Lung (tissue), 12 donors: ENCODE measurements around the gene RMND1. TPM values are rescaled to one million over a fixed set of nuclear protein-coding genes. Genes with fewer than 3 reads are reported as not detected.
"Not testable (repeated sequence)": the region's sequence is repeated elsewhere in the genome, so short reads cannot be mapped to it uniquely, and the experiment has no call there.

Source experiments
- ATAC-seq: fragments of 200-7000 bp; cut with Tn5 transposase; one replicate; pipeline ENCODE4 v1.9.1; 2020; ENCODE audit warnings: moderate number of reproducible peaks; ENCODE audit not compliant: insufficient read depth, low FRiP score
- DNase-seq, 3 donors: peaks; one replicate each; pipeline ENCODE4 v3.0.0-alpha.2; 2013 to 2017
- H3K27ac ChIP-seq, 2 donors: one replicate each; pipeline ENCODE4 v1.5.1; 2013; ENCODE audit warnings: mild to moderate bottlenecking in 2 of 2, moderate library complexity in 2 of 2, control low read depth in 1 of 2, inconsistent platforms in 1 of 2, low read depth in 1 of 2, low read length in 1 of 2
- H3K27me3 ChIP-seq, 3 donors: one replicate each; pipeline ENCODE4 v1.5.1; 2013; ENCODE audit warnings: low read length in 2 of 3; ENCODE audit not compliant: control insufficient read depth in 3 of 3, insufficient read depth in 3 of 3
- H3K36me3 ChIP-seq, 4 donors: one replicate each; pipeline ENCODE4 v1.5.1; 2013; ENCODE audit warnings: low read length in 4 of 4, mild to moderate bottlenecking in 1 of 4, moderate library complexity in 1 of 4; ENCODE audit not compliant: control insufficient read depth in 4 of 4, insufficient read depth in 4 of 4
- H3K4me1 ChIP-seq, 5 donors: one replicate each; pipeline ENCODE4 v1.5.1; 2013; ENCODE audit warnings: low read length in 5 of 5, mild to moderate bottlenecking in 2 of 5, moderate library complexity in 1 of 5; ENCODE audit not compliant: control insufficient read depth in 5 of 5, insufficient read depth in 5 of 5
- H3K4me3 ChIP-seq: one replicate; pipeline ENCODE4 v1.5.1; 2013; ENCODE audit warnings: mild to moderate bottlenecking, control low read depth, moderate library complexity
- H3K9ac ChIP-seq, 2 donors: one replicate each; pipeline ENCODE4 v1.5.1; 2013; ENCODE audit warnings: low read length in 2 of 2, control low read depth in 1 of 2; ENCODE audit not compliant: insufficient read depth in 1 of 2
- H3K9me3 ChIP-seq, 4 donors: one replicate each; pipeline ENCODE4 v1.5.1; 2013; ENCODE audit warnings: low read length in 3 of 4, mild to moderate bottlenecking in 1 of 4, moderate library complexity in 1 of 4; ENCODE audit not compliant: control insufficient read depth in 4 of 4, insufficient read depth in 3 of 4
- CTCF ChIP-seq: IDR thresholded peaks from 2 replicates; pipeline ENCODE4 v1.5.1; 2012; ENCODE audit warnings: mild to moderate bottlenecking; ENCODE audit errors: control extremely low read depth, extremely low read depth
- WGBS, 2 donors: extraction: QIAGEN DNeasy Blood & Tissue Kit; methylation state at CpG; one replicate each; pipeline ENCODE4 v1.1.7; 2013; 5-methylcytosine and 5-hydroxymethylcytosine counted together
- polyA plus RNA-seq, 2 donors: library from polyadenylated mRNA; stranded (reverse); fragments of 200-250 nt; gene quantifications; one replicate each; pipeline ENCODE4 v1.2.1, GENCODE V29; 2013
- total RNA-seq, 2 donors: library from RNA; depleted of rRNA in 1 of 2; stranded (reverse); fragments of >200 nt in 1 of 2; gene quantifications; one replicate each; pipeline ENCODE4 v1.2.1, GENCODE V29; 2014 to 2021
- donor health status: control.
- donor health status: control.
- donor health status: Bipolar disorder and iron deficiency.
- donor health status: healthy.
- donor health status: DM: yes; HTN: yes; CAD: no.

The RMND1 gene
- total and polyA plus RNA-seq, 4 donors, result 10.2 to 43.2 (median 21.9) TPM

GRCh38 chr6:151365233-151365632 is 86.7 kb downstream of the RMND1 start:
- peaks cover 8 to 26% (median 15%) of the 10 kb centered on the region in 4 donors for H3K36me3 ChIP-seq
- H3K4me3 ChIP-seq, result no peak overlapping the region
- H3K27ac ChIP-seq, result no peak overlapping the region
- DNase-seq, result no peak
- H3K4me1 ChIP-seq, result no peaks in the 10 kb centered on the region
- H3K27me3 ChIP-seq, result no peaks in the 10 kb centered on the region
- 96 to 98% methylated on average over 6 of the region's 6 CpGs for WGBS, 2 donors
- no peaks in the 10 kb centered on the region for H3K9me3 ChIP-seq
- TF ChIP-seq CTCF, result no peak
- H3K9ac ChIP-seq, result no peak overlapping the region
- ATAC-seq, result no peak

- Histone ChIP-seq H3K9me3 (no peaks in the 10 kb centered on the region), H3K36me3 (peaks cover 3 to 8% (median 7%) of the 10 kb centered on the region in 4 donors), H3K4me3 (no peak overlapping the region), H3K27ac (no peak overlapping the region), H3K4me1 (no peaks in the 10 kb centered on the region), H3K27me3 (no peaks in the 10 kb centered on the region), H3K9ac (no peak overlapping the region)
- no peak for TF ChIP-seq CTCF
- WGBS, 2 donors, result 93 to 97% methylated on average over 5 of the region's 5 CpGs
- DNase-seq (no peak), ATAC-seq (no peak)
These were observed 92.4 kb downstream of the RMND1 start for GRCh38 chr6:151359486-151359885.

- 97 to 98% methylated on average over 3 of the region's 3 CpGs for WGBS, 2 donors
- H3K4me3 ChIP-seq, result no peak overlapping the region
- no peak overlapping the region for H3K9ac ChIP-seq
- no peak overlapping the region for H3K27ac ChIP-seq
- ATAC-seq, result no peak
- no peaks in the 10 kb centered on the region for H3K27me3 ChIP-seq
- TF ChIP-seq CTCF, result no peak
- peaks cover 3 to 10% (median 8%) of the 10 kb centered on the region in 4 donors for H3K36me3 ChIP-seq
- no peaks in the 10 kb centered on the region for H3K9me3 ChIP-seq
- no peak for DNase-seq
- no peaks in the 10 kb centered on the region for H3K4me1 ChIP-seq
These were observed 93.5 kb downstream of the RMND1 start for GRCh38 chr6:151358475-151358874.

GRCh38 chr6:151357758-151358436 is 94.0 kb downstream of the RMND1 start:
- H3K4me1 ChIP-seq, result no peaks in the 10 kb centered on the region
- H3K4me3 ChIP-seq, result no peak overlapping the region
- H3K9ac ChIP-seq, result no peak overlapping the region
- H3K9me3 ChIP-seq, result no peaks in the 10 kb centered on the region
- H3K27me3 ChIP-seq, result no peaks in the 10 kb centered on the region
- no peak for DNase-seq
- peaks cover 3 to 10% (median 7%) of the 10 kb centered on the region in 4 donors for H3K36me3 ChIP-seq
- no peak overlapping the region for H3K27ac ChIP-seq
- no peak for TF ChIP-seq CTCF
- WGBS, 2 donors, result 32 to 59% methylated on average over 6 of the region's 6 CpGs
- no peak for ATAC-seq

DNA sequence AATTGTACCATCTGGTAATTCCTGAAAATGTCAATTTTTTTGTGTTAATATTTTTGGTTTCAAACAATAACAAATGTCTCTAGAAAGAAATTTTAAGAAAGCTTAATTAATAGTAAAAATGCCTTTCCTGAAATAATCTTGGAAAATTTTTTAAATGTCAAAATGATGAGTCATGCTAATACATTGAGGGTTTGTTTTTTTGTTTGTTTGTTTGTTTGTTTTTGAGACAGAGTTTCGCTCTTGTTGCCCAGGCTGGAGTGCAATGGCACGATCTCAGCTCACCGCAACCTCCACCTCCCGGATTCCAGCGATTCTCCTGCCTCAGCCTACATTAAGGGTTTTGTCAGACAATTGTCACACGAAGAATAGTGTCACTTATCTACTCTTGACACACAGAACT is 94.9 kb downstream of the RMND1 start:
- H3K27ac ChIP-seq, H3K4me3 ChIP-seq, ATAC-seq, H3K27me3 ChIP-seq, H3K9ac ChIP-seq, DNase-seq, H3K4me1 ChIP-seq, H3K36me3 ChIP-seq, H3K9me3 ChIP-seq: not testable (repeated sequence)
- WGBS, 2 donors, result 87 to 94% methylated on average over 6 of the region's 6 CpGs
